ENCODE data around the gene WNT11.
A peak's percentile ranks its signal among the peaks of the same experiment; 100 is the strongest.

WNT11 gene

GRCh38 chr11:76158394-76159302 lies 47.7 kb downstream of the WNT11 start:
- DNase-seq (ENCODE audit: extremely low read depth in 1 of 2, low read depth in 1 of 2), result no peak

GRCh38 chr11:76157891-76158290 lies 48.4 kb downstream of the WNT11 start:
- DNase-seq (ENCODE audit: extremely low read depth in 1 of 2, low read depth in 1 of 2), result no peak

GRCh38 chr11:76156971-76157427 lies 49.3 kb downstream of the WNT11 start:
- DNase-seq (ENCODE audit: extremely low read depth in 1 of 2, low read depth in 1 of 2), result no peak

- no peak for DNase-seq (ENCODE audit: extremely low read depth in 1 of 2, low read depth in 1 of 2)
Observed at GRCh38 chr11:76155500-76156227, 50.6 kb downstream of the WNT11 start.

DNA sequence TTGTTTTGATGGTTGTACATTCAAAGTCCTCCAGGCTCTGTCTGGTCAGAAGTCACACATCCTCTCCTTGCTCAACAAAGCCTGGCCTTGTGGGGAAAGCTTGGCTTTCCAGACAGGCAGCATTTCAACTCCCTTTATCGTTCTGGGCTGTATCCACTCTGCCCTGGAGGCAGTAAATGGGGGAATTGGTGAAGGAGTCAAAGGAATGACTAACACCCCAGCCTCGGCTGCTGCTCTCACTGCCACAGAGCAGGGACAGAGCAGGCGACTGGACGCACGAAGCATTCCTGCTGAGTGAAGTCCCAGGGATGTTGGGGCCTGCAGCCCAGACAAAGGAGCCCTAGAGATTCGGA lies 52.8 kb downstream of the WNT11 start:
- DNase-seq (ENCODE audit: extremely low read depth in 1 of 2, low read depth in 1 of 2), result no peak

DNA sequence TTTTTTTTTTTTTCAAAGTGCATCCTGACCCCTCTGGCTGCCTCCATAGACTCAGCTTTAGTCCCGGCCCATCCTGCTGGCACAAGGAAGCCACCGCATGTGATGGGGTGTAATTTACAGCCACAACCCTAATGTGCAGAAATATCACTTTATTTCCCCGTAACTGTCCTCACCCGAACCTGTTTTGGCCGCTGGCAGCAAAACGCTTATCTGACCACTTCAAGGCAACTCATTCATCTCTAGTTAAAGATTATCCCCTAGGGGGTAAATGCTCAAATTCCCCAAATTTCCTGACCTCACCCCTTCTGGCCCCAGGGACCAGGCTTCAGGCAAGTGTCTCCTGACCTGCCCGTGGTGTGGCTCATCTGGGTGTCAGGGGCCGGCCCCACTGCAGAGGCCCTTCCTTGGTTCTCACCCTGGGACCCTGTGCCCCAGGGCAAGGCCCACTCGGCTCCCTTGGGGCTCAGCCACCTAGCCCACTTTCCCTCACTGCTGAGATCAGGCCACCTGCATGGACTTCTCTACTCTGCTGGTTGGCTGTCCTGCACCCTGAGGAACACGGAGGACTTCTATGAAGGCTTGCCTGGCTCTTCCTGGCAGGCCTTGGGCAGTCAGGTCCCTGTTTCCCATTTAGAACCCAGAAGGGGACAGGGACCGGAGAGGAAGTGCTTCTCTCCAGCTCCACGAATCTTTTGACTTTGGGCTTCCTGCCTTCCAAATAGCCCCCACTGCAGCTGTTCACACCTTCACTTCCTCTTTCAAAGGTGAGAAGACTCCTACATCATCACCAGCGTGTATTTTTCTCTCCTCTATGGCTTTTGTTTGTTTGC lies 53.3 kb downstream of the WNT11 start:
- DNase-seq (ENCODE audit: extremely low read depth in 1 of 2, low read depth in 1 of 2), result no peak

DNA sequence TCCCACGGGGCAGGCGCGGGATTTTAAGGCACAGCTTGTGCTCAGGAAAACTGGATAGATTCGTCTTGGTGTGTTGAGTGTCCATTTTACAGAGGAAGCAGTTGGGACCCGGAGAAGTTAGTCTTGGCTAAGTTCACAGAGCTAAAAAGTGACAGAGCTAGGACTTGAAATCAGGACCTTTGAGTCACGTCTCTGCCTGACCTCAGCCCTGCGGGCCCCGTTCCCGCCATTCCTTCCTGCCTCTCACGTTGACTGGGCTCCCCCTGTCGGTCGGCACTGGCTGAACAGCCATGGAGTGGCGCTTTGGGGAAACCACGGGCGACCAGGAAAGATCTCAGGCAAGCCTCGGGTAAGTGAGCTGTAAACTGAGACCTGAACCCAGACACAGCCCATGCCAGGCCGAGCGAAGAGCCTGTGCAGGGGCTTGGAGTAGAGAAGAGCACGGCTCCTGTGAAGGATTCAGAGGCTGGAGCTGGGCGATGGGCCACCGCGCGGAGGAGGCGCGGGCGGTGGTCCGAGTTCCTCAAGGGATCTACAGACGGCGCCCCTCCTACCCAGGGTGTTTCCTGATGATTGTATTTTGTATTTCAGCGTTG lies 54.1 kb downstream of the WNT11 start:
- peak; percentile 45 to 70 for DNase-seq (ENCODE audit: extremely low read depth in 1 of 2, low read depth in 1 of 2)

- DNase-seq (ENCODE audit: extremely low read depth in 1 of 2, low read depth in 1 of 2), result no peak
Observed at GRCh38 chr11:76151556-76152085, 54.7 kb downstream of the WNT11 start.

DNA sequence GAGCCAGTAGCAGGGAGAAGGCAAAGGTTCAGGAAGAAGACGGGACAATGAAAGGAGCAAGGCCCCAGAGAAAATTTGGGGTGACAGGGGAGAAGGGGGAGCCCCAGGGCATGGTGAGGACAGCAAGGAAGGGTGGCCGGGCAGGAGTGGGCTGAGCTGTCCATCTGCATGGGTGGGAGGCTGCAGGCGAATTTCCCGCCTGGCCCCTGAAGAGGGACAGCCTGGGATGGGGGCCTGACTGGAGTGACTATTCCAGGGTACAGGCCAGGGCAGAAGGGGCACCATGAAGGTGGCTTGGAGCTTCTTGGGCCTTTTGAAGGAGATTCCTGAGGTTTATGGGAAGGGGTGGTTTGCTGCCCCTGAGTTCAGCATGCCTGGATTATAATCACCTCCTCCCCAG lies 56.2 kb downstream of the WNT11 start:
- DNase-seq (ENCODE audit: extremely low read depth in 1 of 2, low read depth in 1 of 2), result no peak

DNA sequence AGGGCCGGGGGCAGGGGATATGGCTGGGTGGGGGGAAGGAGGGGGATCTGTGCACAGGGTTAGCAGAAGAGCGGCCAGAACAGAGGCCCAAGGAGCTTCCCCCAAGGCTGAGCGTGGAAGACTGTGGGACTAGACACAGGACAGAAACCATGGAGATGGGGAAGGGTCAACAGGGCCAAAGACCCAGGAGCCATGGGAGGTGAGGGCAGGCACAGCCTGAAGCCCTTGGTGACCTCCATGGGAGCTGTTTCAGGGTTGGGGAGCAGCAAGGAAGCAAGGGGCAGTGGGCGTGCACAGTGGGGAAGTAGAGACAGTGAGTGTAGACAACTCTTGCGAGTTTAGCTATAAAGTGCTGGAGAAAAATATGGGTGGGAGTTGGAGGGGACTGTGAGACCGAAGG lies 56.6 kb downstream of the WNT11 start:
- DNase-seq (ENCODE audit: extremely low read depth in 1 of 2, low read depth in 1 of 2), result no peak

- DNase-seq (ENCODE audit: extremely low read depth in 1 of 2, low read depth in 1 of 2), result no peak
Observed at GRCh38 chr11:76148941-76149613, 57.2 kb downstream of the WNT11 start.

GRCh38 chr11:76148231-76148630 lies 58.1 kb downstream of the WNT11 start:
- DNase-seq (ENCODE audit: extremely low read depth in 1 of 2, low read depth in 1 of 2), result no peak

GRCh38 chr11:76147106-76147740 lies 59.1 kb downstream of the WNT11 start:
- DNase-seq (ENCODE audit: extremely low read depth in 1 of 2, low read depth in 1 of 2), result no peak

DNA sequence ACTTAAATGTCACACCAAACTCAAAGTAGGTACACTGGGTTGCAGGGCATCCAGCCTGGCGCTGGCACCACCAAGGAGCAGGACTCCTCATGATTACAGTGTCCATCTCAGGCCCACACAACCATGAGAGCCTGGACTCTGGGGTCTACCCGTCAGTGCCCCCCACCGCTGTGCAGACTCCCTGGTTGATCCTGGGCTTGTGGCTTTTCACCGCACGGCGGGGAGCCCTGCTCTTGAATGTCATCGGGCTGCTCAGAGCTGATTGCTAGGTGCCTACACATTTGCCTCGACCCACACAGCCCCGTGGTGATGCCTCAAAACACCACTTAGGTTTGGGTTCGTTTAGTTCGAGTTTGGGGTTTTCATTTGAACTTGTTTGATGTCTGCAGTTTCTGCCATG lies 63.0 kb downstream of the WNT11 start:
- no peak for DNase-seq (ENCODE audit: extremely low read depth in 1 of 2, low read depth in 1 of 2)

- DNase-seq (ENCODE audit: extremely low read depth in 1 of 2, low read depth in 1 of 2), result no peak
Observed at GRCh38 chr11:76141901-76142588, 64.3 kb downstream of the WNT11 start.

DNA sequence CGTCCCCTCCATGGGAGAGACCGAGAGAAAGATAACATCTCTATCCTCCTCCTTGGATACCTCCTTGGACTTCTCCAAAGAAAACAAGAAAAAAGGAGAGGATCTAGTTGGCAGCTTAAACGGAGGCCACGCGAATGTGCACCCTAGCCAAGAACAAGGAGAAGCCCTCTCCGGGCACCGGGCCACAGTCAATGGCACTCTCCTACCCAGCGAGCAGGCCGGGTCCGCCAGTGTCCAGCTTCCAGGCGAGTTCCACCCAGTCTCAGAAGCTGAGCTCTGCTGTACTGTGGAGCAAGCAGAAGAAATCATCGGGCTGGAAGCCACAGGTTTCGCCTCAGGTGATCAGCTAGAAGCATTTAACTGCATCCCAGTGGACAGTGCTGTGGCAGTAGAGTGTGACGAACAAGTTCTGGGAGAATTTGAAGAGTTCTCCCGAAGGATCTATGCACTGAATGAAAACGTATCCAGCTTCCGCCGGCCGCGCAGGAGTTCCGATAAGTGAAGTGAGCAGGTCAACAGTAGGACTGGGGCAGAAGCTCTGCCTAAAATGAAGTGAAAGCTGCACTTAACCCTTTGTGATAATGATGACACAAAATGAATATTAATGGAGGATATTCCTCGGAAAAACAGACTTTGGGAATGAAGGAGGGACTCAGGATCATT lies 65.3 kb downstream of the WNT11 start:
- DNase-seq (ENCODE audit: extremely low read depth in 1 of 2, low read depth in 1 of 2), result no peak

- DNase-seq (ENCODE audit: extremely low read depth in 1 of 2, low read depth in 1 of 2), result no peak
Observed at GRCh38 chr11:76139314-76139713, 67.0 kb downstream of the WNT11 start.
